Measurements from ENCODE around the gene INTS7.

DNA sequence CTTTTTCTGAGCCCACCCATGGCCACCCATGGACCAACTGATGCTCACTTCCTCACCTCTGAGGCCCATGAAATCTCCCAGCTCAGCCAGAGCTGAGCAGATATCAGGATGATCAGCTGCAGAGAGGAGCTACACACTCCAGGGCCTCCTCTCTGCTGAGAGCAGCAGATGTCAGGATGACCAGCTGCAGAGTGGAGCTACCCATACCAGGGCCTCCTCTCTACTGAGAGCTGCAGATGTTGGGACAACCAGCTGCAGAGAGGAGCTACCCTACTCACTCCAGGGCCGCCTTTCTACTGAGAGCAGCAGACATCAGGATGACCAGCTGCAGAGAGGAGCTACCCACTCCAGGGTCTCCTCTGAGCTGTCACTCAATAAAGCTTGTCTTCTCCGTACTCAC, 133.4 kb downstream of the INTS7 start:
- TF ChIP-seq POLR2AphosphoS5 (IDR thresholded peaks at IDR 0.05; ENCODE audit: low read depth, low read length): no peak
- TF ChIP-seq POLR2A (IDR thresholded peaks at IDR 0.05; ENCODE audit: low read depth, low read length): no peak
- TF ChIP-seq TAF1 (IDR thresholded peaks at IDR 0.05; ENCODE audit: borderline replicate concordance, low read depth, low read length): no peak
